GM19193 (cell line): ENCODE results near the gene MBOAT2.

ENCODE experiments used
- POLR2A ChIP-seq: IDR thresholded peaks from 4 replicates; pipeline ENCODE4 v1.6.1; 2011; ENCODE audit not compliant: insufficient read depth, insufficient read length; ENCODE audit errors: extremely low read depth

MBOAT2 gene

GRCh38 chr2:8893474-8893873, 110.0 kb downstream of the MBOAT2 start:
- no peak for TF ChIP-seq POLR2A

DNA sequence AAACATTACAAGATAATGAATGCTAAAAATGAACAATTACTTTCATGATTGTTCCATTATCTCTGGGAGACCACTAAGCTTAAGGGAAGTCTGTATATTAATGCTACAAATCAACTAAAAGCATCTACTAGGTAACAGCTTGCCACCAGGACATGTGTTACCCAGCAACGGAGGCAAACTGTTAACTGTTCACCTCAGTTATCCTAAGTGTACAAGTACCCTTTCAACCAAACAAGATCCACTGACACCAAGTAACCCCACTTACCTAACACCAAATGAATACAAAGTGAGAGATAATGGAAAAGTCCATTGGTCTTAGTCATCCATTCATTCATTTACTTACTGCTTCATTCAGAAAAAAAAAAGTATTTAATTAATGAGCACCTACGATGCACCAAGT, 111.4 kb downstream of the MBOAT2 start:
- no peak for TF ChIP-seq POLR2A

DNA sequence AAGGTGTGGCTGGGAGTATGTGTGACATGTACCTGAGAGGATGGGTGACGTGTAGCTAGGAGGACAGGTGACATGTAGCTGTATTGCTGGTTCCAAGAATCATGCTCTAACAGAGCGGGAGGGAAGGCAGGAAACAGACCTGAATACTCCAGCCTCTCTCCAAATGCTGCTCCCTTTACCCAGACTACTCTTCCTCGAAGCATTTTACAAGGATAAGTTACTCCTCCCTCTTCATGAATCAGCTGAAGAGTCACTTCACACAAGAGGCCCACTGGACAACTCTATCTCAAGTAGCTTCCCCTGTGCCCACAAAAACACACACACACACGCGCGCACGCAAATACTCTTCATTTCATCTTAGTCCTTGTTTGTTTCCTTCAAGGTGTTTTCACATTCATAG, 113.5 kb downstream of the MBOAT2 start:
- TF ChIP-seq POLR2A = no peak

- no peak for TF ChIP-seq POLR2A
These were observed 114.5 kb downstream of the MBOAT2 start for GRCh38 chr2:8888963-8889362.

- no peak for TF ChIP-seq POLR2A
These were observed 116.6 kb downstream of the MBOAT2 start for GRCh38 chr2:8886876-8887275.

DNA sequence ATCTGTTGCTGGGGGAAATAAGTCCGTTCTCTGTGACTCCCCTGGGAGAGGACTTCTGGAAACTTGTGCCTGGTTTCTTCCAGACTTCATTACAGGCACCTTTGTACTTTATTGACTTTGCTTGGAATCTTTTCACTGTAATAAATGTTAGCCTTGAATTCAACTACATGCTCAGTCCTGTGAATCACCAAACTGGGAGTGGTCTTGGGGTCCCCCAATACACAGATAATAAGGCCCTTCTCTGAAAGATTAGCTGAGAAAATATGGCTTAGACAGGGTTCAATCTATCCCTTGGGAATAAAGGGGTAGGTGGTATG, 117.3 kb downstream of the MBOAT2 start:
- TF ChIP-seq POLR2A = no peak

GRCh38 chr2:8885449-8886201, 117.9 kb downstream of the MBOAT2 start:
- TF ChIP-seq POLR2A = no peak

DNA sequence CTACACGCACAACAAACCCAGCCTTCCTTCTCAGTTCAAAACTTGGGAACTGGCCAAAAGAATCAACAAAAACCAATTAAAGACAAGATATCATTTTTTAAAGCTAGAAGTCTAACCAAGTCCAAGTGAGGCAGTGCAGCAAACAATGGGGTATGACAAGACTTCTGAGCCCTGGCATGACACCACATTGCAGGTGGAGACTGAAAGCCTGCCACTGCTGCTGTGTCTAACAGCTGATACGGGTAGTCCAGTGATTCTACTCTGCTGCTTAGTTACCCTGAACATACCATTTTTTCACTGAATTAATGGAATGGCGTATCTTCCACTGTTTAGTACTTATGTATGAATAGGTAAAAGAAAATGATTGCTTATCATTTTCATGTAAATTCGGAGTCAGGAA, 118.7 kb downstream of the MBOAT2 start:
- TF ChIP-seq POLR2A = no peak

DNA sequence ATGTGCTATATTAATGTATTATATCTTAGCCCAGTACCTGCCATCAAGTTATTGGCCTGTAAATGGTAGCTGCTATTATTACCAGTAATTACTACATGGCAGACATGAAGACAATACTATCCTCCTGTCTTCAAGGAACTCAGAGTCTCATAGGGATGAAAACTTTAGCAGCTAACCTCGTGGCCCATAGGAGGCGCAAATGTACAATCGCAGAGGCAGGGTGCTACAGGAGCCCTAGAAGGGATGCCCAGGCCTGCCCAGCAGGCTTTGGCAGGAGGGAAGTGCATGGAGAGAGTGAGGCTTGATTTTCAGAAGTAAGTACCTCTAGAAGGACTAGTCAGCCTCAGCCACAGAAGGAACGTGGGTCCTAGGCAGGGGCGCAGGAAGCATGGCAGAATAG, 121.4 kb downstream of the MBOAT2 start:
- no peak for TF ChIP-seq POLR2A

DNA sequence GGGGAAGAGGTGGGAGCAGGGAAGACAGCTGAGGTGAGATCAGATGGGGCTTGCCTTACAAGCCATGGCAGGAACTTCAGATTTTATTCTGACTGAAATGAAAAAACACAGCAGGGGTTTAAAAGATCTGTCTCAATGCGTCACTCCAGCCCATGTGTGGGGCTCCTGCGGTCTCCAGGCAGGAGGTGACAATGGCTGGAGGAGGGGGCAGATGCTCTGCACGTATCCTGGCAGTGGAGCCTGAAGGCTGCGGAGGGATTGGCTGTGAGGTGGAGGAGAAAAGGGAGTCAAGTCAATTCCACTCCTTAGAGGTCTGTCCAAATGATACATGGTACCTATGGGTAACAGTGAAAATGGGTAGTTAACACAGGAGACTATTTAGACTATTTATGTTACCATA, 125.6 kb downstream of the MBOAT2 start:
- TF ChIP-seq POLR2A = no peak

GRCh38 chr2:8877332-8877731, 126.2 kb downstream of the MBOAT2 start:
- no peak for TF ChIP-seq POLR2A

DNA sequence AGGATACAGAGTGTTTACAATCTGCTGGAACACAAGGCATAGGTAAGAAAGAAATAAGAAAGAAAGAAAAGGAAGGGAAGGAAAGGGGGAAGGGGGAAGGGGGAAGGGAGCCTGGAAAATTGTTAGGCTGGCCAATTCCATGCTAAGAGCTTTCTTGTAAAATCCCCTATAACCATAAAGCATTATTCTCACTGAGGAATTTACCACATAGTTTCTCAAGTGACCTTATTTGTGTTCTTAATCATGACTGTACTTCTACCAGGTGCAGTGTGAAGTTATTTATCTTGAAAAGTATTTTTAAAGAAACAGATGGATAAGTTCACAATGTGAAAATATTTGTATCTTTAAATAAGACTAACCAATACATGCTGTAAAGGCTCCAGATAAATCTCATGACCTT, 126.9 kb downstream of the MBOAT2 start:
- TF ChIP-seq POLR2A = no peak

- TF ChIP-seq POLR2A = no peak
These were observed 130.6 kb downstream of the MBOAT2 start for GRCh38 chr2:8872821-8873432.

DNA sequence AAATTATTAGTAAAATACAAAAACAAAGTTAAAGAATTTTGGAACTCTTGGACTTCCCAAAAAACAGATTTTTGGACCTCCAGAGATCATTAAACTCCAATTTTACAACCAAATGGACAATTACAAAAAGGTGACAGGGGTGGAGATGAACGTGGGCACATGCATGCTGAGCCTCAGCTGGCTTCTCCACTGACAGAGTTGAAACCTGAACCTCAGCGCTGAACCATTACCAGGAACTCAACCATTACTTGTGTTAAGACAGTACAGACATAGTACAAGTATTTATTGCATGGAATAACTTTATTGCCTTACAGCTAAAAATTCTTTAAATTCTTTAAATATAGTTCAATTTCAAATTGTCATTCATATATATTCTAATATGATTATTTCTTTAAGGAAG, 133.0 kb downstream of the MBOAT2 start:
- TF ChIP-seq POLR2A = no peak

GRCh38 chr2:8867363-8867762, 136.1 kb downstream of the MBOAT2 start:
- no peak for TF ChIP-seq POLR2A

DNA sequence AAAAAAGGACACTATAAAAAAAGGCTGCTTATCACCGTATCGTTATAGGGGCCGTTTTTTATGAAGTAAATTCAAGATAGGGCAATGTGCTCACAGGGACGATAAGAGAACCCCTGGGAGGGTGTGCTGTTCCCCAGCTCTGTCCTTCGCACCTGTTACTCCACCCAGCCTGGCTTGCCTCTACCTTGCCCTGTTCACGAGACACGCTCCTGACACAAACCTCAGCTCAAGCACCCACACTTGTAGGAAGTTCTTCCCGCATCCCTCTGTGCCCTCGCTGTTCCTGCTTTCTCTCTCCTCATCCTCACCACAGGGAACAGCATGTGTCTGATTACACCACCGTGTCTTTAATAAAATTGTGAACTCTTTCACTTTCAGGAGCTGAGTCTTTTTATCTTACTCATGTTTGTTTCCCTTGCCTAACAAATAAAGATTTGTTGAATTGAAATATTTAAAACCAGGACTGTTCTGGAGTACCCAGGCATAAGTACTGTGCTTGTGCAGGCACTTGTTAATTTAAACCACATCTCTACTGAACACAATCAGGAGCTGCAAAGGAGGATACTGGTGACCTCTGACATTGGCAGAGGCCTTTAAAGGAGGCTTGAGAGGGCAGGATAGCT, 140.0 kb downstream of the MBOAT2 start:
- TF ChIP-seq POLR2A = no peak
